OCI-LY1 (cell line): ENCODE data around the gene TCF4.

Source experiments
- H2AFZ ChIP-seq: fragments of 200-600 bp; sonication (generic), shearing (Covaris generic); 2 replicates; pipeline ENCODE4 v1.6.0; 2014; ENCODE audit warnings: antibody characterized with exemption, mild to moderate bottlenecking, low read length
- H3F3A ChIP-seq: fragments of 200-600 bp; sonication (generic), shearing (Covaris generic); 2 replicates; pipeline ENCODE4 v1.6.0; 2014; ENCODE audit warnings: mild to moderate bottlenecking, antibody characterized with exemption, low read length, moderate library complexity; ENCODE audit not compliant: insufficient read depth
- H3K27ac ChIP-seq: fragments of 200-600 bp; sonication (generic); 2 replicates; pipeline ENCODE4 v1.5.1; 2014; ENCODE audit warnings: low read length, mixed run types, mild to moderate bottlenecking, low read depth; ENCODE audit not compliant: poor library complexity, severe bottlenecking
- H3K27me3 ChIP-seq: fragments of 200-600 bp; sonication (generic); 2 replicates; pipeline ENCODE4 v1.6.0; 2014; ENCODE audit warnings: antibody characterized with exemption, mild to moderate bottlenecking, low read length, moderate library complexity; ENCODE audit not compliant: insufficient read depth
- H3K36me3 ChIP-seq: fragments of 200-600 bp; sonication (generic); 2 replicates; pipeline ENCODE4 v1.6.1; 2014; ENCODE audit warnings: mild to moderate bottlenecking, antibody characterized with exemption, low read length, moderate library complexity, mixed read lengths; ENCODE audit not compliant: insufficient read depth
- H3K4me1 ChIP-seq: fragments of 200-600 bp; sonication (generic); 2 replicates; pipeline ENCODE4 v1.5.1; 2014; ENCODE audit warnings: mild to moderate bottlenecking, low read length, moderate library complexity; ENCODE audit not compliant: insufficient read depth, severe bottlenecking
- H3K4me2 ChIP-seq: fragments of 200-600 bp; sonication (generic), shearing (Covaris generic); 2 replicates; pipeline ENCODE4 v1.6.1; 2014; ENCODE audit warnings: low read length
- H3K4me3 ChIP-seq: fragments of 200-600 bp; sonication (generic); 2 replicates; pipeline ENCODE4 v1.5.1; 2014; ENCODE audit warnings: low read length, low read depth, mild to moderate bottlenecking, mixed read lengths; ENCODE audit not compliant: poor library complexity, severe bottlenecking
- H3K79me2 ChIP-seq: fragments of 200-600 bp; shearing (Covaris generic); 2 replicates; pipeline ENCODE4 v1.6.1; 2016; ENCODE audit warnings: mixed run types, low read length, mixed read lengths; ENCODE audit not compliant: insufficient read depth
- H3K9ac ChIP-seq: fragments of 200-600 bp; sonication (generic), shearing (Covaris generic); 2 replicates; pipeline ENCODE4 v1.6.1; 2014; ENCODE audit warnings: mild to moderate bottlenecking, low read length, mixed read lengths
- H3K9me2 ChIP-seq: fragments of 200-600 bp; sonication (generic), shearing (Covaris generic); 2 replicates; pipeline ENCODE4 v1.6.1; 2014; ENCODE audit warnings: low read depth, mild to moderate bottlenecking, low read length, mixed read lengths
- H3K9me3 ChIP-seq: fragments of 200-600 bp; shearing (Covaris generic); 2 replicates; pipeline ENCODE4 v1.6.1; 2014; ENCODE audit warnings: low read length, mixed read lengths
- H4K20me1 ChIP-seq: fragments of 200-600 bp; sonication (generic), shearing (Covaris generic); 2 replicates; pipeline ENCODE4 v1.6.0; 2016; ENCODE audit warnings: mild to moderate bottlenecking, low read length; ENCODE audit not compliant: insufficient read depth
- EZH2 ChIP-seq: fragments of 200-600 bp; sonication (generic), shearing (Covaris generic); IDR thresholded peaks from 2 replicates; pipeline ENCODE4 v1.8.0; 2017; ENCODE audit warnings: borderline replicate concordance, mixed run types, mild to moderate bottlenecking, antibody characterized with exemption, low read length, moderate library complexity, mixed read lengths
- TF ChIP-seq, protein P1 (sequence below): fragments of 200-600 bp; sonication (generic), shearing (Covaris generic); IDR thresholded peaks from 2 replicates; pipeline ENCODE4 v1.5.1; 2017; ENCODE audit warnings: mild to moderate bottlenecking, antibody characterized with exemption, low read length, moderate library complexity, mixed read lengths

TCF4 gene

DNA sequence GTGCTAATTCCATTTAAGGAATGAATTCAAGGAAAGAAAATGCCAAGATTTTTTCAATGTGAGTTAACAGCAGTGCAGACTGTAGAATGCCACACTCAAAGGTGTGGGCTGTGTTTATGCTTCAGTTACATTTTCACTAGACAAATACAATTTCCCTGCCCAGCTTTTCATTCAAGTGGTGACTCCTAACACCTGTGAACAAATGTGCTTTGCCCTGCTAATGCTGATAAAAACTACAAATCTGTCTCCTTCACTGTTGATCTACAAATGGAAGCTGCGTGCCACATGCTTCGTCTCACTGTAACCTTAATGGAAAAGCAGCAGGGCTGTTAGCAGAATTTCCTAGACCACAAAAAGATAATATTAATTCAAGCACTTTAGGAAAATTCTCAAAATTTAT lies 19.8 kb upstream of the TCF4 start:
- no peaks in the 10 kb centered on the region; the same call in 1 of the 2 replicates for H3K9me3 ChIP-seq
- H2AFZ ChIP-seq: no peak overlapping the region
- no peak for TF ChIP-seq EZH2
- TF ChIP-seq, protein P1, sequence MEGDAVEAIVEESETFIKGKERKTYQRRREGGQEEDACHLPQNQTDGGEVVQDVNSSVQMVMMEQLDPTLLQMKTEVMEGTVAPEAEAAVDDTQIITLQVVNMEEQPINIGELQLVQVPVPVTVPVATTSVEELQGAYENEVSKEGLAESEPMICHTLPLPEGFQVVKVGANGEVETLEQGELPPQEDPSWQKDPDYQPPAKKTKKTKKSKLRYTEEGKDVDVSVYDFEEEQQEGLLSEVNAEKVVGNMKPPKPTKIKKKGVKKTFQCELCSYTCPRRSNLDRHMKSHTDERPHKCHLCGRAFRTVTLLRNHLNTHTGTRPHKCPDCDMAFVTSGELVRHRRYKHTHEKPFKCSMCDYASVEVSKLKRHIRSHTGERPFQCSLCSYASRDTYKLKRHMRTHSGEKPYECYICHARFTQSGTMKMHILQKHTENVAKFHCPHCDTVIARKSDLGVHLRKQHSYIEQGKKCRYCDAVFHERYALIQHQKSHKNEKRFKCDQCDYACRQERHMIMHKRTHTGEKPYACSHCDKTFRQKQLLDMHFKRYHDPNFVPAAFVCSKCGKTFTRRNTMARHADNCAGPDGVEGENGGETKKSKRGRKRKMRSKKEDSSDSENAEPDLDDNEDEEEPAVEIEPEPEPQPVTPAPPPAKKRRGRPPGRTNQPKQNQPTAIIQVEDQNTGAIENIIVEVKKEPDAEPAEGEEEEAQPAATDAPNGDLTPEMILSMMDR: no peak
- no peaks in the 10 kb centered on the region for H3F3A ChIP-seq
- H3K27me3 ChIP-seq: peaks cover 11% of the 10 kb centered on the region; the same call in 1 of the 2 replicates
- no peaks in the 10 kb centered on the region for H3K9me2 ChIP-seq
- H3K79me2 ChIP-seq: no peaks in the 10 kb centered on the region
- H3K4me2 ChIP-seq: no peak overlapping the region
- H4K20me1 ChIP-seq: no peaks in the 10 kb centered on the region
- no peak overlapping the region for H3K9ac ChIP-seq
- H3K27ac ChIP-seq: no peak overlapping the region
- H3K4me3 ChIP-seq: no peak overlapping the region
- no peaks in the 10 kb centered on the region; the same call in 1 of the 2 replicates for H3K36me3 ChIP-seq
- no peaks in the 10 kb centered on the region for H3K4me1 ChIP-seq

DNA sequence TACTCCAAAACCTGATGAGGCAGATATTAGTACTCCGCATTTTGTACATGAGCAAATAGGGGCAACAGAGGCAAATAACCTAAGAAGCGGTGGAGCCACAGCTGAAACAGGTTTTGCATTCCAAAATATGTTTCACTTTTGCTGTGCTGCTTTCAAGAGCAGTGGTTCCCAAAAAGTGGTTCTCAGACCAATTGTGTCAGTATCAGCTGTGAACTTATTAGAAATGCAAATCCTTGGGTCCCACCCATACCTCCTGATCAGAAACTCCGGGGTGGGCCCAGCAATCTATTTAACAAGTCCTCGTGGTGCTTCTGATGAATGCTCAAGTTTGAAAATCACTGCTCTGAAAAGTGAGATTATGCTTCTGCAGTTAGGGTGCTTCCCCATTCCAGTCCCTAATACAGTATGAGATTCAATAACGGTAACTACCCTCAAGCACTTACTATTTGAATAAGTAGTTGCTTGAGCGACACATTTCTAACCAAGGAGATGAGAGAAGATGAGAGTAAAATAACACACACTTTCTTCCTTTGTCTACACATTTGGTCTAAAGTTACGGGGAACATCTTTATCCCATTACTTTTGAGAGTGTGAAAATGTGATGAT lies 17.8 kb upstream of the TCF4 start:
- TF ChIP-seq EZH2: no peak
- TF ChIP-seq, protein P1: no peak
- Histone ChIP-seq H3K27me3 (peaks cover 11% of the 10 kb centered on the region; the same call in 1 of the 2 replicates), H2AFZ (no peak overlapping the region), H4K20me1 (no peaks in the 10 kb centered on the region), H3K9me3 (no peaks in the 10 kb centered on the region; the same call in 1 of the 2 replicates), H3K4me1 (no peaks in the 10 kb centered on the region), H3K36me3 (no peaks in the 10 kb centered on the region; the same call in 1 of the 2 replicates), H3K4me2 (no peak overlapping the region), H3K9me2 (no peaks in the 10 kb centered on the region), H3K79me2 (no peaks in the 10 kb centered on the region), H3K27ac (no peak overlapping the region), H3K9ac (no peak overlapping the region), H3F3A (no peaks in the 10 kb centered on the region), H3K4me3 (no peak overlapping the region)

DNA sequence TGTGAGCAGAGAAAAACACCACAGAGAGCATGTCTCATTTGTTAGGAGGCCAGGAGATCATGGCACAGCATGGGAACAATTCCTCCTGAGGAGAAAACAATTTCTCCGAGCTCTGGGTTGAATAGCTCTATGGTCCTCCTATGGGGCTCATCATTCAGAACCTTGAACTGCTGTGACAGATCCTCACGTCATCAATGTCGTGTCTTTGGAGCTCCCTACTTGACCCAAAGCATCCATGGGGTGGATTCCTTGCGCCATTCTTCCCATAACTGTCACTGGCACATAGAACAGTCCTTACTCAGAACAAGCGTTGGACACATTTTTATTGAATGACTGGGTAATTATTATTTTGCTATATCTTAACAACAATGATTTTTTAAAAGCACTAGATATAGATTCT lies 15.8 kb upstream of the TCF4 start:
- Histone ChIP-seq H3K4me2 (no peak overlapping the region), H3K9me3 (no peaks in the 10 kb centered on the region; the same call in 1 of the 2 replicates), H2AFZ (no peak overlapping the region), H3K4me3 (no peak overlapping the region), H3F3A (no peaks in the 10 kb centered on the region), H4K20me1 (no peaks in the 10 kb centered on the region), H3K27me3 (peaks cover 11% of the 10 kb centered on the region; the same call in 1 of the 2 replicates), H3K27ac (no peak overlapping the region), H3K4me1 (no peaks in the 10 kb centered on the region), H3K79me2 (no peaks in the 10 kb centered on the region), H3K36me3 (no peaks in the 10 kb centered on the region; the same call in 1 of the 2 replicates), H3K9me2 (no peaks in the 10 kb centered on the region), H3K9ac (no peak overlapping the region)
- TF ChIP-seq, protein P1: no peak
- TF ChIP-seq EZH2: no peak
